H9 (cell line): ENCODE results near the gene PIP4P1. TPM values are rescaled to one million over a fixed set of nuclear protein-coding genes. Genes with fewer than 3 reads are reported as not detected.

Experiments
- DNase-seq: peaks from one replicate; pipeline ENCODE4 v3.0.0-alpha.2; 2017
- H2AFZ ChIP-seq: one replicate; pipeline ENCODE4 v1.6.1; 2013; ENCODE audit warnings: mild to moderate bottlenecking, low read length, control low read depth, moderate library complexity
- H2AK5ac ChIP-seq: 2 replicates; pipeline ENCODE4 v1.6.1; 2013; ENCODE audit warnings: low read length, control low read depth, mixed read lengths; ENCODE audit not compliant: insufficient read length
- H2BK120ac ChIP-seq: one replicate; pipeline ENCODE4 v1.6.1; 2013; ENCODE audit warnings: low read depth, mild to moderate bottlenecking, low read length, control low read depth, inconsistent platforms; ENCODE audit not compliant: poor library complexity, severe bottlenecking
- H2BK12ac ChIP-seq: 2 replicates; pipeline ENCODE4 v1.6.1; 2013; ENCODE audit warnings: low read length, control low read depth, mixed read lengths, low read depth; ENCODE audit not compliant: insufficient read length
- H2BK15ac ChIP-seq: 2 replicates; pipeline ENCODE4 v1.6.1; 2013; ENCODE audit warnings: low read depth, low read length, control low read depth
- H2BK20ac ChIP-seq: one replicate; pipeline ENCODE4 v1.6.1; 2013; ENCODE audit warnings: low read depth, mild to moderate bottlenecking, low read length, control low read depth, inconsistent platforms; ENCODE audit not compliant: poor library complexity, severe bottlenecking
- H2BK5ac ChIP-seq: 2 replicates; pipeline ENCODE4 v1.6.1; 2013; ENCODE audit warnings: low read length, control low read depth, mixed read lengths; ENCODE audit not compliant: insufficient read length
- H3K14ac ChIP-seq: 2 replicates; pipeline ENCODE4 v1.6.1; 2013; ENCODE audit warnings: low read length, control low read depth; ENCODE audit not compliant: insufficient read depth
- H3K18ac ChIP-seq: 2 replicates; pipeline ENCODE4 v1.6.1; 2013; ENCODE audit warnings: low read depth, mild to moderate bottlenecking, mixed read lengths, low read length, control low read depth; ENCODE audit not compliant: insufficient read length
- H3K23ac ChIP-seq: 2 replicates; pipeline ENCODE4 v1.6.1; 2013; ENCODE audit warnings: low read length, control low read depth, mixed read lengths, low read depth; ENCODE audit not compliant: insufficient read length
- H3K23me2 ChIP-seq: 2 replicates; pipeline ENCODE4 v1.6.1; 2013; ENCODE audit warnings: low read depth, mild to moderate bottlenecking, mixed read lengths, low read length, control low read depth; ENCODE audit not compliant: insufficient read length, poor library complexity, severe bottlenecking
- H3K27ac ChIP-seq: 2 replicates; pipeline ENCODE4 v1.5.1; 2013; ENCODE audit warnings: low read length, control low read depth, mixed read lengths, low read depth; ENCODE audit not compliant: insufficient read length
- H3K27me3 ChIP-seq: 2 replicates; pipeline ENCODE4 v1.6.1; 2013; ENCODE audit warnings: low read length, control low read depth, inconsistent platforms; ENCODE audit not compliant: insufficient read depth
- H3K4ac ChIP-seq: 2 replicates; pipeline ENCODE4 v1.6.1; 2013; ENCODE audit warnings: low read depth, mild to moderate bottlenecking, control low read depth, inconsistent platforms, low read length, moderate library complexity
- H3K4me1 ChIP-seq: 2 replicates; pipeline ENCODE4 v1.6.1; 2013; ENCODE audit warnings: low read length, control low read depth, inconsistent platforms; ENCODE audit not compliant: insufficient read depth
- H3K4me2 ChIP-seq: 2 replicates; pipeline ENCODE4 v1.6.1; 2013; ENCODE audit warnings: low read length, control low read depth, mixed read lengths; ENCODE audit not compliant: insufficient read length, insufficient read depth
- H3K56ac ChIP-seq: 2 replicates; pipeline ENCODE4 v1.6.1; 2013; ENCODE audit warnings: low read depth, mild to moderate bottlenecking, mixed read lengths, low read length, control low read depth; ENCODE audit not compliant: insufficient read length
- H3K79me1 ChIP-seq: 2 replicates; pipeline ENCODE4 v1.6.1; 2013; ENCODE audit warnings: low read depth, mild to moderate bottlenecking, moderate library complexity, low read length, control low read depth, inconsistent platforms; ENCODE audit not compliant: insufficient read depth, poor library complexity, severe bottlenecking
- H3K79me2 ChIP-seq: 2 replicates; pipeline ENCODE4 v1.6.1; 2013; ENCODE audit warnings: low read length, control low read depth, inconsistent platforms; ENCODE audit not compliant: insufficient read depth
- H3K9ac ChIP-seq: 2 replicates; pipeline ENCODE4 v1.6.1; 2013; ENCODE audit warnings: low read length, control low read depth, mixed read lengths; ENCODE audit not compliant: insufficient read length; ENCODE audit errors: extremely low read depth
- H3K9me3 ChIP-seq: one replicate; pipeline ENCODE4 v1.6.1; 2013; ENCODE audit warnings: low read depth, low read length, inconsistent platforms; ENCODE audit not compliant: control insufficient read depth
- H3T11ph ChIP-seq: one replicate; pipeline ENCODE4 v1.6.1; 2013; ENCODE audit warnings: mild to moderate bottlenecking, low read length, control low read depth, inconsistent platforms
- H4K20me1 ChIP-seq: one replicate; pipeline ENCODE4 v1.6.1; 2013; ENCODE audit not compliant: control insufficient read depth, insufficient read length, insufficient read depth
- H4K5ac ChIP-seq: 2 replicates; pipeline ENCODE4 v1.6.1; 2013; ENCODE audit warnings: low read depth, mild to moderate bottlenecking, mixed read lengths, low read length, control low read depth; ENCODE audit not compliant: insufficient read length
- H4K8ac ChIP-seq: replicated peaks from 2 replicates; pipeline ENCODE4 v1.6.1; 2013; ENCODE audit warnings: low read length, control low read depth, mixed read lengths, low read depth; ENCODE audit not compliant: insufficient read length
- H4K91ac ChIP-seq: 2 replicates; pipeline ENCODE4 v1.6.1; 2013; ENCODE audit warnings: low read depth, mild to moderate bottlenecking, moderate library complexity, mixed read lengths, low read length, control low read depth; ENCODE audit not compliant: insufficient read length
- H3K27ac Mint-ChIP-seq, 3 experiments: 2 replicates in 2 of 3; 3 replicates in 1 of 3; pipeline ENCODE4 v1.8.0; 2020 to 2021; ENCODE audit warnings: mixed read lengths in 3 of 3, mild to moderate bottlenecking in 1 of 3, moderate library complexity in 1 of 3
- H3K27me3 Mint-ChIP-seq: 2 replicates; pipeline ENCODE4 v1.8.0; 2021; ENCODE audit warnings: low read depth, mild to moderate bottlenecking, moderate library complexity, mixed read lengths
- H3K36me3 Mint-ChIP-seq, 3 experiments: 2 replicates in 2 of 3; 3 replicates in 1 of 3; pipeline ENCODE4 v1.8.0; 2020 to 2021; ENCODE audit warnings: low read depth in 3 of 3, mixed read lengths in 3 of 3; ENCODE audit not compliant: insufficient read depth in 1 of 3
- H3K4me1 Mint-ChIP-seq, 2 experiments: 2 replicates each; pipeline ENCODE4 v1.8.0; 2020; ENCODE audit warnings: mixed read lengths in 2 of 2
- H3K4me3 Mint-ChIP-seq, 2 experiments: 2 replicates in 1 of 2; 3 replicates in 1 of 2; pipeline ENCODE4 v1.8.0; 2020 to 2021; ENCODE audit warnings: mild to moderate bottlenecking in 2 of 2, mixed read lengths in 2 of 2, moderate library complexity in 1 of 2
- H3K9me3 Mint-ChIP-seq, 2 experiments: 2 replicates in 1 of 2; 3 replicates in 1 of 2; pipeline ENCODE4 v1.8.0; 2020; ENCODE audit warnings: mild to moderate bottlenecking in 2 of 2, mixed read lengths in 2 of 2, moderate library complexity in 1 of 2
- CTCF ChIP-seq: fragments of 200-600 bp; sonication (generic); conservative IDR thresholded peaks from 3 replicates; pipeline ENCODE4 v1.8.0; 2021; ENCODE audit warnings: antibody characterized with exemption, mild to moderate bottlenecking
- WGBS: extraction: QIAGEN DNeasy Blood & Tissue Kit; methylation state at CpG from one replicate; pipeline ENCODE4 v1.1.7; 2013; ENCODE audit warnings: missing lambda C conversion rate, low lambda C conversion rate, mixed read lengths; ENCODE audit not compliant: insufficient read length; ENCODE audit errors: extremely low coverage; 5-methylcytosine and 5-hydroxymethylcytosine counted together
- total RNA-seq: library from RNA; stranded (reverse); gene quantifications from 2 replicates; pipeline ENCODE4 v1.2.1, GENCODE V29; 2021

PIP4P1 gene
- total RNA-seq, 1 experiment from 2014 or later: 41.6 TPM

DNA sequence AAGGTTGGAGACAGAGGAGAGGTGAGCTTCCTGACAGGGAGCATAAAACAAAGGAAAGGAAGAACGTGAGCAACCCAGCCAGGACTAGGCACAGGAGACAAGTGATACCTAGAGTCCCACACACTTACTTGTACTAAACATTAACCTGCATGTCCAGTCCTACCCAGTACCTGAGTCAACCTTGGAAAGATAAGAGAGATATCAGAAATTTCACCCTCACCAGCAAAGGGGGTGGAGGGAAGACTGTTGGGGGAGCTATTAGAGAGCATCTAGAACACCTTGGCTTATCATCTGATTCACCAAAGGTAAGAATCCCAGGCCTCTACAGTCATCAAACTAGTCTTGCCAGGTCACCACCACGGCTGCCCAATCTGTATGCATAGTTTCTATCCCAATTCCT is 36.4 kb downstream of the PIP4P1 start:
- Mint-ChIP-seq H3K4me3 (no peak overlapping the region), H3K36me3 (no peaks in the 10 kb centered on the region), H3K9me3 (no peaks in the 10 kb centered on the region), H3K27me3 (no peaks in the 10 kb centered on the region), H3K4me1 (peaks cover 18 to 25% of the 10 kb centered on the region in 2 experiments), H3K27ac (no peak overlapping the region)
- WGBS: no CpG with 5 or more reads among the region's 2 CpGs
- H3K23ac ChIP-seq: no peak overlapping the region
- no peak overlapping the region for H2BK20ac ChIP-seq
- TF ChIP-seq CTCF: no peak
- no peak overlapping the region for H3K9ac ChIP-seq
- no peak overlapping the region for H2AFZ ChIP-seq
- H3K4me2 ChIP-seq: no peak overlapping the region
- H3K4me1 ChIP-seq: peaks cover 9% of the 10 kb centered on the region; the same call in 1 of the 2 replicates
- no peak overlapping the region for H2BK5ac ChIP-seq
- H3K9me3 ChIP-seq: no peaks in the 10 kb centered on the region
- no peak overlapping the region for H2AK5ac ChIP-seq
- no peak overlapping the region for H3K14ac ChIP-seq
- H3K4ac ChIP-seq: no peak overlapping the region
- no peak overlapping the region for H2BK12ac ChIP-seq
- H3K79me1 ChIP-seq: no peaks in the 10 kb centered on the region
- H4K8ac ChIP-seq: no peak overlapping the region
- no peak for DNase-seq
- no peak overlapping the region for H2BK15ac ChIP-seq
- no peak overlapping the region for H2BK120ac ChIP-seq
- H3K56ac ChIP-seq: no peak overlapping the region
- H3K79me2 ChIP-seq: no peaks in the 10 kb centered on the region
- H4K5ac ChIP-seq: no peak overlapping the region
- H3K27me3 ChIP-seq: no peaks in the 10 kb centered on the region
- no peak overlapping the region for H3K27ac ChIP-seq
- no peak overlapping the region for H3T11ph ChIP-seq
- no peak overlapping the region for H3K18ac ChIP-seq
- H4K20me1 ChIP-seq: no peaks in the 10 kb centered on the region
- H3K23me2 ChIP-seq: no peaks in the 10 kb centered on the region
- H4K91ac ChIP-seq: no peak overlapping the region
